ENCODE measurements around the gene SOX14. TPM values are rescaled to one million over a fixed set of nuclear protein-coding genes. Genes with fewer than 3 reads are reported as not detected.

Gene SOX14
- polyA plus RNA-seq (2013, experiment 1 of 2), result 0.01 TPM
- 0.01 TPM for polyA plus RNA-seq (2013, experiment 2 of 2)

DNA sequence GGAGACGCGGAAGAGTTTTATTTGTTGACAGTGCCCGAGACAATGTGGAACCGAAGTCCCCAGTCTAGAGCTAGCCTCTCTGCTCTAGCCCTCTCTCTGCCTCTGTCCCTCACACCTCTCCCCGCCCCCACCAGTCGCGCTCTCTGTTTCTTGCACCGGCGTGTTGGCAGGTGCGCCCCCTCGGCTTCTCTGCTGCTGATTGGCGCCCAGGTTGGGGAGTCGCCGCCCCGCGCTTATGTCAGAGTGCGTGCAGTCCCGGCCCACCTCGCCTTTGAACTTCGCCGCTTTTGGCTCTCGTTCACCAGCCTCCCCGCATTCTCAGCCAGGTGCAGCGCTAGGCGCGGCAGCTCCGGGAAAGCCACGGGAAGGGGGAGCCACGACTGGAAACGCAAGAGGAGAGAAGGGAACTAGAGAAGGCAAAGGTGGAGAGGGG lies at the start of gene SOX14:
SOX14 (plus strand) TSS at position 315 of the 433 bp plus-strand sequence. CDS start 470 bp downstream, outside the sequence.
- no peak within 1 kb of the TSS for H3K4ac ChIP-seq (ENCODE audit: low read length)
- peaks cover 0 to 1% of the 10 kb centered on the region in 2 donors for H3K9me3 ChIP-seq (replicated peaks in 1 of 2; ENCODE audit: control insufficient read depth in 2 of 2, insufficient read depth in 1 of 2, low read depth in 1 of 2, low read length in 2 of 2)
- H3K4me3 ChIP-seq (ENCODE audit: low read length in 2 of 2), result peak within 1 kb of the TSS in 1 of 2 donors; percentile 50
- WGBS, 2 donors (ENCODE audit: extremely low coverage in 2 of 2, insufficient read length in 2 of 2, insufficient replicate concordance in 1 of 2), result no CpG with 5 or more reads among the region's 30 CpGs
- no peak within 1 kb of the TSS for H3K27ac ChIP-seq (replicated peaks; ENCODE audit: low read length)
- H3K14ac ChIP-seq (ENCODE audit: low read length), result peak within 1 kb of the TSS; percentile 90
- peak within 1 kb of the TSS; percentile 92 for H2AK5ac ChIP-seq (ENCODE audit: low read depth, low read length)
- no peaks in the 10 kb centered on the region for H3K79me1 ChIP-seq (ENCODE audit: low read depth, low read length)
- peak within 1 kb of the TSS; percentile 88 for H3K18ac ChIP-seq (ENCODE audit: low read length)
- H3K27me3 ChIP-seq (ENCODE audit: control insufficient read depth in 3 of 3, insufficient read depth in 3 of 3, low read depth in 1 of 3, low read length in 3 of 3), result peaks cover 56 to 96% (median 90%) of the 10 kb centered on the region in 3 experiments
- no peak within 1 kb of the TSS for H4K8ac ChIP-seq (ENCODE audit: low read depth, low read length)
- H3K4me2 ChIP-seq (ENCODE audit: insufficient read depth, low read length, poor library complexity, severe bottlenecking), result peak within 1 kb of the TSS; percentile 51
- H3K23ac ChIP-seq (ENCODE audit: low read depth, low read length, poor library complexity), result peak within 1 kb of the TSS; percentile 29
- H2BK12ac ChIP-seq (ENCODE audit: low read length), result no peak within 1 kb of the TSS
- peak within 1 kb of the TSS; percentile 59 for H2AFZ ChIP-seq (ENCODE audit: low read length)
- peak within 1 kb of the TSS; percentile 78 for H3K9ac ChIP-seq (ENCODE audit: low read depth, low read length, poor library complexity)
- peaks cover 5 to 47% of the 10 kb centered on the region in 2 donors for H3K4me1 ChIP-seq (ENCODE audit: control insufficient read depth in 2 of 2, insufficient read depth in 1 of 2, low read depth in 1 of 2, low read length in 2 of 2)
- no peaks in the 10 kb centered on the region for H3K36me3 ChIP-seq (replicated peaks in 1 of 2; ENCODE audit: control insufficient read depth in 2 of 2, insufficient read depth in 2 of 2, low read length in 2 of 2)
- H2BK5ac ChIP-seq (ENCODE audit: low read length), result peak within 1 kb of the TSS; percentile 42
- H2BK120ac ChIP-seq (ENCODE audit: low read depth, low read length), result peak within 1 kb of the TSS; percentile 40
- no peak for DNase-seq (ENCODE audit: low spot score)
- peak within 1 kb of the TSS; percentile 32 for H2BK15ac ChIP-seq (ENCODE audit: low read length)
- no peak within 1 kb of the TSS for H4K91ac ChIP-seq (ENCODE audit: low read depth, low read length, poor library complexity)

DNA sequence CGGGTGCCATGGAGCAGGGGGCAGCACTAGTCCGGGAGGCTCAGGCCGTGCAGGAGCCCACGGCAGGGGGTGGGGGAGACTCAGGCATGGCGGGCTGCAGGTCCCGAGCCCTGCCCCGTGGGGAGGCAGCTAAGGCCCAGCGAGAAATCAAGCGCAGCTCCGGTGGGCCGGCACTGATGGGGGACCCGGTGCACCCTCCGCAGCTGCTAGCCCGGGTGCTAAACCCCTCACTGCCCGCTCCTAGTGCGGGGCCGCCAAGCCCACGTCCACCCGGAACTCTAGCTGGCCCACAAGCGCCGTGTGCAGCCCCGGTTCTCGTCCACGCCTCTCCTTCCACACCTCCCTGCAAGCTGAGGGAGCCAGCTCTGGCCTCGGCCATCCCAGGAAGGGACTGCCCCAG lies 49.6 kb upstream of the SOX14 start:
- Histone ChIP-seq H3K4ac (ENCODE audit: low read length) (no peak overlapping the region), H3K4me1 (ENCODE audit: control insufficient read depth in 2 of 2, insufficient read depth in 1 of 2, low read depth in 1 of 2, low read length in 2 of 2) (no peaks in the 10 kb centered on the region), H2BK120ac (ENCODE audit: low read depth, low read length) (no peak overlapping the region), H4K8ac (ENCODE audit: low read depth, low read length) (no peak overlapping the region), H2AK5ac (ENCODE audit: low read depth, low read length) (no peak overlapping the region), H3K27me3 (ENCODE audit: control insufficient read depth in 3 of 3, insufficient read depth in 3 of 3, low read depth in 1 of 3, low read length in 3 of 3) (no peaks in the 10 kb centered on the region), H3K18ac (ENCODE audit: low read length) (peak overlapping the region; percentile 56), H3K23ac (ENCODE audit: low read depth, low read length, poor library complexity) (no peak overlapping the region), H3K9ac (ENCODE audit: low read depth, low read length, poor library complexity) (no peak overlapping the region), H2BK12ac (ENCODE audit: low read length) (peak overlapping the region; percentile 22), H3K9me3 (replicated peaks in 1 of 2; ENCODE audit: control insufficient read depth in 2 of 2, insufficient read depth in 1 of 2, low read depth in 1 of 2, low read length in 2 of 2) (no peaks in the 10 kb centered on the region), H3K79me1 (ENCODE audit: low read depth, low read length) (no peaks in the 10 kb centered on the region), H2BK5ac (ENCODE audit: low read length) (no peak overlapping the region), H3K4me2 (ENCODE audit: insufficient read depth, low read length, poor library complexity, severe bottlenecking) (no peak overlapping the region), H2AFZ (ENCODE audit: low read length) (no peak overlapping the region), H2BK15ac (ENCODE audit: low read length) (no peak overlapping the region), H3K27ac (replicated peaks; ENCODE audit: low read length) (no peak overlapping the region), H3K14ac (ENCODE audit: low read length) (peak overlapping the region; percentile 33), H4K91ac (ENCODE audit: low read depth, low read length, poor library complexity) (no peak overlapping the region), H3K36me3 (replicated peaks in 1 of 2; ENCODE audit: control insufficient read depth in 2 of 2, insufficient read depth in 2 of 2, low read length in 2 of 2) (no peaks in the 10 kb centered on the region), H3K4me3 (ENCODE audit: low read length in 2 of 2) (no peak overlapping the region)
- WGBS, 2 donors (ENCODE audit: extremely low coverage in 2 of 2, insufficient read length in 2 of 2, insufficient replicate concordance in 1 of 2), result no CpG with 5 or more reads among the region's 25 CpGs
- no peak for DNase-seq (ENCODE audit: low spot score)

DNA sequence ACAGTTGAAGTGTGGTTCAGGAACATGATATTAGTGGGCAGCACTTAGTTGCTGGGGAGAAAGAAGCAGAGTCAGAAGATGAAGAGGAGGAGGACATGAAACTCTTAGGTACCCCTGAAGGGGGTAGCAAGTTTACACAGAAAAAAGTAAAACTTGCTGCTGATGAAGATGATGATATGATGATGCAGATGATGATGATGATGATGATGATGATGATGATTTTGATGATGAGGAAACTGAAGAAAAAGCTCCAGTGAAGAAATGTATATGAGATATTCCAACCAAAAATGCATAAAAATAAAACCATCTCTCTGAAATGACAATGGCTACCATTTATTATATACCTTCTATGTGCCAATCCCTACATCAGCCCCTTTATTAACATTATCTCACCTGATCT lies 39.9 kb upstream of the SOX14 start:
- H3K36me3 ChIP-seq (replicated peaks in 1 of 2; ENCODE audit: control insufficient read depth in 2 of 2, insufficient read depth in 2 of 2, low read length in 2 of 2), result no peaks in the 10 kb centered on the region
- H3K18ac ChIP-seq (ENCODE audit: low read length), result no peak overlapping the region
- H3K4me2 ChIP-seq (ENCODE audit: insufficient read depth, low read length, poor library complexity, severe bottlenecking), result no peak overlapping the region
- no peak overlapping the region for H2BK15ac ChIP-seq (ENCODE audit: low read length)
- H2AFZ ChIP-seq (ENCODE audit: low read length), result no peak overlapping the region
- DNase-seq (ENCODE audit: low spot score), result no peak
- no peak overlapping the region for H2AK5ac ChIP-seq (ENCODE audit: low read depth, low read length)
- no peak overlapping the region for H3K4ac ChIP-seq (ENCODE audit: low read length)
- H2BK120ac ChIP-seq (ENCODE audit: low read depth, low read length), result no peak overlapping the region
- H3K27me3 ChIP-seq (ENCODE audit: control insufficient read depth in 3 of 3, insufficient read depth in 3 of 3, low read depth in 1 of 3, low read length in 3 of 3), result no peaks in the 10 kb centered on the region
- H3K14ac ChIP-seq (ENCODE audit: low read length), result no peak overlapping the region
- H3K4me1 ChIP-seq (ENCODE audit: control insufficient read depth in 2 of 2, insufficient read depth in 1 of 2, low read depth in 1 of 2, low read length in 2 of 2), result no peaks in the 10 kb centered on the region
- no peak overlapping the region for H3K9ac ChIP-seq (ENCODE audit: low read depth, low read length, poor library complexity)
- H3K4me3 ChIP-seq (ENCODE audit: low read length in 2 of 2), result no peak overlapping the region
- H3K27ac ChIP-seq (replicated peaks; ENCODE audit: low read length), result no peak overlapping the region
- H4K91ac ChIP-seq (ENCODE audit: low read depth, low read length, poor library complexity), result no peak overlapping the region
- H3K23ac ChIP-seq (ENCODE audit: low read depth, low read length, poor library complexity), result no peak overlapping the region
- no peaks in the 10 kb centered on the region for H3K79me1 ChIP-seq (ENCODE audit: low read depth, low read length)
- no peaks in the 10 kb centered on the region for H3K9me3 ChIP-seq (replicated peaks in 1 of 2; ENCODE audit: control insufficient read depth in 2 of 2, insufficient read depth in 1 of 2, low read depth in 1 of 2, low read length in 2 of 2)
- H2BK5ac ChIP-seq (ENCODE audit: low read length), result no peak overlapping the region
- no peak overlapping the region for H2BK12ac ChIP-seq (ENCODE audit: low read length)
- H4K8ac ChIP-seq (ENCODE audit: low read depth, low read length), result no peak overlapping the region

DNA sequence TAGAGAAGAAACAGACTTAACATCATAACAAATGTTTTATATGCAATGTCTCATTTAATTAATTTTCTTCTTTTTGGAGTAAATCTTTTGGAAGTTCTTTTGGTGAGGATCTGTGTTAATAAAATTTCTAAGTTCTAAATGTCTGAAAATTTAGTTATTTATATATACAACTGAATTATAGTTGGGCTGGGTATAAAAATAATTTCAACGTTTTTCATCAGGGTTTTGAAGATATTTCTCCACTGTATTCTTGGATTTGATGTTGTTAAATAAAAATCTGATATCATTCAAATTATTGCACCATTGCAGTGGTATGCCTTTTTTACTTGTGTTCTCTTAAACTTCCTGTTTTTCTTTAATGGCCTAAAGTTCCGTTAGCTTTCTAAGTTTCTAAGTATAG lies 26.9 kb upstream of the SOX14 start:
- Histone ChIP-seq H3K27me3 (ENCODE audit: control insufficient read depth in 3 of 3, insufficient read depth in 3 of 3, low read depth in 1 of 3, low read length in 3 of 3) (no peaks in the 10 kb centered on the region), H3K9me3 (replicated peaks in 1 of 2; ENCODE audit: control insufficient read depth in 2 of 2, insufficient read depth in 1 of 2, low read depth in 1 of 2, low read length in 2 of 2) (peaks cover 0 to 5% of the 10 kb centered on the region in 2 donors), H3K79me1 (ENCODE audit: low read depth, low read length) (no peaks in the 10 kb centered on the region), H3K18ac (ENCODE audit: low read length) (no peak overlapping the region), H2AFZ (ENCODE audit: low read length) (no peak overlapping the region), H2BK15ac (ENCODE audit: low read length) (no peak overlapping the region), H2BK120ac (ENCODE audit: low read depth, low read length) (no peak overlapping the region), H3K14ac (ENCODE audit: low read length) (no peak overlapping the region), H2AK5ac (ENCODE audit: low read depth, low read length) (no peak overlapping the region), H2BK12ac (ENCODE audit: low read length) (no peak overlapping the region), H3K36me3 (replicated peaks in 1 of 2; ENCODE audit: control insufficient read depth in 2 of 2, insufficient read depth in 2 of 2, low read length in 2 of 2) (no peaks in the 10 kb centered on the region), H3K4ac (ENCODE audit: low read length) (no peak overlapping the region), H3K4me3 (ENCODE audit: low read length in 2 of 2) (no peak overlapping the region), H3K4me2 (ENCODE audit: insufficient read depth, low read length, poor library complexity, severe bottlenecking) (no peak overlapping the region), H3K27ac (replicated peaks; ENCODE audit: low read length) (no peak overlapping the region), H4K8ac (ENCODE audit: low read depth, low read length) (no peak overlapping the region), H3K4me1 (ENCODE audit: control insufficient read depth in 2 of 2, insufficient read depth in 1 of 2, low read depth in 1 of 2, low read length in 2 of 2) (no peaks in the 10 kb centered on the region), H2BK5ac (ENCODE audit: low read length) (no peak overlapping the region), H4K91ac (ENCODE audit: low read depth, low read length, poor library complexity) (no peak overlapping the region), H3K23ac (ENCODE audit: low read depth, low read length, poor library complexity) (no peak overlapping the region), H3K9ac (ENCODE audit: low read depth, low read length, poor library complexity) (no peak overlapping the region)
- no CpG with 5 or more reads among the region's 2 CpGs for WGBS, 2 donors (ENCODE audit: extremely low coverage in 2 of 2, insufficient read length in 2 of 2, insufficient replicate concordance in 1 of 2)
- no peak for DNase-seq (ENCODE audit: low spot score)
